Stimulated activated CD8-positive, alpha-beta memory T cell treated with anti-CD3 and anti-CD28 coated beads, Interleukin-15, amount 100 ng/mL, for 48 hours (primary cell): Measurements from ENCODE around the gene FAM120B.

Experiments used
- DNase-seq, 2 donors: peaks; one replicate each; pipeline ENCODE4 v3.0.0-alpha.2; 2020; ENCODE audit warnings: low read depth in 2 of 2

The FAM120B gene

GRCh38 chr6:170443151-170443662 lies 136.6 kb downstream of the FAM120B start:
- no peak for DNase-seq

GRCh38 chr6:170444056-170444591 lies 137.6 kb downstream of the FAM120B start:
- no peak for DNase-seq

- DNase-seq, result no peak
Observed at GRCh38 chr6:170444811-170445211, 138.3 kb downstream of the FAM120B start.

DNA sequence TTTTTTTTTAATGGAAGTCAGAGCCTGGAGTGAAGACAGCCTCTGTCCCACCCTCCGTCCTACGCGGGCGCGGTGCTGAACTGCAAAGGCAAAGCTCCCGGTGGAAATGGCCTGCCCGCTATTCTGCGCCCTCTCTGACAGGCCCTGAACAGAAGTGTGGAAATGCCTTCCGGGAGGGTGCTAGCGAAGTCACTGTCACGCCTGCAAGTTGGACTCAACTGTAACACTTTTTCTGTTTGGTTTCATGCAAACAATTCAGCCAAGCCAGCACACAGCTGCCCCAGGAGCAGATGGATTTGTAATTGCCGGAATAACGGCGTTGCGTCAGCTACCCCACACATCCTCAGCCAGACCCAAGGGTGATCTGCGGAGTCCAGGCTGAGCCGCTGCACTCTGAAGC lies 138.9 kb downstream of the FAM120B start:
- DNase-seq, result no peak

DNA sequence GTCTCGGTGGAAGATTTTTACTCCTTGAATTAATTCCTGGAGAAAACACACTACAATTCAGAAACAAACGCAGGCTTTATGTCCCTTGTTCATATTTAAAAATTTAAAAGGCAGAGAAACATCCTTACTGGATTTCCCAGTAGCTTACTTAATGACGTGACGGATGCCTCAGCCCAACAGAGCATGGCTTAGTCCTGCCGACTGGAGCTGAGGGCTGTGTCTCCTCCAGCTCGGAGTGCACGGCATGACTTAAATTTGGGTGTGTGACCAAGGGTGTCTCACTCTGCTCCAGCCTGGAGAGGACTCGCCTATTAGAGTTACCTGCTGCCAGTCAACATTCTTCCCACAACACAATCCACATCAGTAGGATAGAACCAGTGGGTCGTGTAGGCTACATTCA lies 139.4 kb downstream of the FAM120B start:
- no peak for DNase-seq

DNA sequence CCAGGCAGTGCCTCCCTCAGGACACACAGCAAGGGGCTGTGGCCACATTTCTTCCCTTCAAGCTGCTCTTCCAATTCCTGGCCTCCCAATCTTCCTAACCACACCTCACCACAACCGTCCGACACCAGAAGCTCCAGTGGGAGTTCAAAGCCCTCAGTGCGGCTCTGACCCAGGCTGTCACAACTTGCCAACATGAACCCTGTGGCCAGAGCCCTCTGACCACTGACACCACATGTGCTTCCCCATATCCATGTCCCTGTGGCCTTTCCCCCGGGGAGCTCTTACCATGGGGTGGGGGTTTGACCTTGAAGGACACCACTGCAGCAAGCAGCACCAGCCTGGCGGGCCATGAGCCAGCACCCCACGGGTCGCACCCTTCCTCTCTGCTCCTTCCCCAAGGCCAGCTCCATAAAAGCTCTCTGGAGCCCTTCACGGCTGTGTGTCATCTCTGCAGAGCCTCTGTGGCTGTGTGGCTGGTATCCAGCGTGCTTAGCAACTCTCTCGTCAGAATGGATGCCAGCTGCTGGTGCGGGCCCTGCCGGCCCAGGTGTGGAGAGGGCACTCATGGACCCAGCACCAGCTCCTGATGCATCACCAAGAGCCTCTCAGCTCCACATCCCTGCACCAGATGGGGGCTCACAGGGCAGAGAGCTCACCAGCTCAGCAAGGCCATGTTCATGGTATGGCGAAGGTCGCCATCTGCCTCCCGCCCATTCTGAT lies 140.4 kb downstream of the FAM120B start:
- DNase-seq, result no peak

GRCh38 chr6:170447561-170447930 lies 141.0 kb downstream of the FAM120B start:
- no peak for DNase-seq

GRCh38 chr6:170448317-170448716 lies 141.8 kb downstream of the FAM120B start:
- DNase-seq, result no peak

DNA sequence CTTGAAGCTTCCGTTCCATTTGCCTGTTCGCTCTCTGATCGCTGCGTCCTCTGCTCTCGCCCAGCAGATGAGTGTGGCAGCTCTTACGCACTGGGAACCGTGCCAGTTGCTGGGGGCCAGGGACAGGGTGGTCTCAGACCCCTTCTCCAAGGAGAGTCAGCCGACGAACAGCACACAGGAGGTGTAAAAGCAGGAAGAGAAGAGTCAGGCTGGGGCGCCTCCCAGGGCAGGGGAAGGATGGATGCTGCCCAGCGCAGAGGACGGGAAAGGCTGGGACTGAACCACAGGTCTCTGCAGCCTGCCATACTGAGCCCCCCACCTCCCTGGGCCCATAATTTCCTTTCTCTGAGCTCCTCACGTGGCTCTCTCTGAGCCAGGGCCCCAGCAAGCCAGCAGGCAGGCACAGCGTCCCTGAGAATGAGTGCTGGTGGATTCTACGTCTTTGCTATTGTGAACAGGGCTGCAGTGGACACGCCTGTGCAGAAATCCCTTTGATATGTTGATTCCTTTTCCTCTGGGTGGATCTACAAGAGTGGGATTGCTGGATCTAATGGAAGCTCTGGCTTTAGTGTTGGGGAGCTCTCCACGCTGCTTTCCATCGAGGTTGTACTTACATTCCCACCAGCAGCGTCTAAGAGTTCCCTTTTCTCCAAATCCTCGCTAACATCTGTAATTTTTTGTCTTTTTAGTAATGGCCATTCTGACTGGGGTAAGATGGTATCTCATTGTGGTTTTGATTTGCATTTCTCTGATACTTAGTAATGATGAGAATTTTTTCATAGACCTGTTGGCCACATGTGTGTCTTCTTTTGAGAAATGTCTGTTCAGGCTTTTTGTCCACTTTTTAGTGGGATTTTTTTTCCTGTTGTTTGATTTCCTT lies 142.4 kb downstream of the FAM120B start:
- no peak for DNase-seq

DNA sequence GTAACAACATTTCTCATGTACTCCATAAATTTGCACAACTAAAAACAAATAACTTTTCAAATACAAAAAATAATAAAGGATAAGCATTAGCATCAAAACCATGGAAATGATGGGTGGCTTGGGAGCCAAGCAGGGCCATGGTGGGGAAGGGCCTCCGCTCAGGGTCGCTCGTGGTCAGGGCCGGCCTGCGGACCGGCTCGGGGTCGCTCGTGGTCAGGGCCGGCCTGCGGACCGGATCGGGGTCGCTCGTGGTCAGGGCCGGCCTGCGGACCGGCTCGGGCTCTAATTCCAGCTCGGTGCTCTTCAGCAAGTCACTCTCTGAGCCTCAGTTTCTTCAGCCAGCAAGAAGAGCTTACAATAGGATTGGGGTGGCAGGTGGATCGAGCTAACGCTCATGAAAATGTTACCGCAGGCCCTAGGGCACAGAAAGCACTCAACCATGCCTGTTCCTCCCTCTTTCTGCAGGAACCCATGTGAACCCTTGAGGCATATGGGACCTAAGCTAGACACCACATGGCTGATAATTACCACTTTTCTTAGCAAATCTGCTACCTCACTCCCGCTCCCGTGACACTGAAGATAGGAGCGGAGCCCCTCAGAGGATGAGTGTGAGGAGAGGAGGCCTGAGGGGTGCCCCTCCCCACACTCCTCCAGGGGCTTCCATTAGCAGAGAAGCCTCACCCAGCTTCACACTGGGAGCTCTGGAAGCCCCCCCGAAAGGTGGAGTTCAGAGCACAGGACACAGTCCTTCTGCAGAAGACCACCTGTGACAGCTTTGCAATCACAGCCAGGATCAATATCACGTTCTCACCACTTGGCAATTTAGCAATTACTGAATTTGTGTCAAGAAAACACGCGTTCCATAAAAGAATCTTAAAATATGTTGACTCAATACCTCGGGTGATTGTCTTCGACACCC lies 143.5 kb downstream of the FAM120B start:
- no peak for DNase-seq

GRCh38 chr6:170450916-170451761 lies 144.6 kb downstream of the FAM120B start:
- DNase-seq, result no peak

- no peak for DNase-seq
Observed at GRCh38 chr6:170451762-170452651, 145.4 kb downstream of the FAM120B start.

DNA sequence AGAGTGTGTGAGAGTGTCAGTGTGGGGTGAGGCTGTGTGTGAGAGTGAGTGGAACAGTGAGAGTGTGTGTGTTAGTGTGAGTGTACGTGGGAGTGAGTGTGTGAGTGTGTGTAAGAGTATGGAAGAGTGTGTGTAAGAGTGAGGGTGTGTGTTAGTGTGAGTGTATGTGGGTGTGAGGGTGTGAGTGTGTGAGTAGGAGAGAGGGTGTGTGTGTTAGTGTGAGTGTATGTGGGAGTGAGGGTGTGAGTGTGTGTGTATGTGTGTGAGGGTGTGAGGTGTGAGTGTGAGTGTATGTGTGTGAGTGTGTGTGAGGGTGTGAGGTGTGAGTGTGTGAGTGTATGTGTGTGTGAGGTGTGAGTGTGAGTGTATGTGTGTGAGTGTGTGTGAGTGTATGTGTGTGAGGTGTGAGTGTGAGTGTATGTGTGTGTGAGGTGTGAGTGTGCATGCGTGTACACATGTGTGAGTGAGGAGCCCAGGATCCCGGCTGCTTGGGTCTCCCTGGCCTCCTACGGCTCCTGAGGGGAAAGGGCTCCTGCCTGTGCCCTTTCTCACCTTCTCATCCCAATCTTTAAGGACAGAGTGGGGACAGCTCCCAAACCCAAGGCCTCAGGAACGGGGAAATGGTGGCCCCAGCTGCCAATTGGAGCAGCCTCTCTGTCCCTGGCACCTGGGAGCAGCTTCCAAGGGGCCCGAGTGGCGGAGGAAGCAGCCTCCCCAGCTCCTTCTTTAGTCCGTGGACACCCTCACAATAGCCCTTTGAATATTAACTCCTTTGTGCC lies 146.4 kb downstream of the FAM120B start:
- no peak for DNase-seq

DNA sequence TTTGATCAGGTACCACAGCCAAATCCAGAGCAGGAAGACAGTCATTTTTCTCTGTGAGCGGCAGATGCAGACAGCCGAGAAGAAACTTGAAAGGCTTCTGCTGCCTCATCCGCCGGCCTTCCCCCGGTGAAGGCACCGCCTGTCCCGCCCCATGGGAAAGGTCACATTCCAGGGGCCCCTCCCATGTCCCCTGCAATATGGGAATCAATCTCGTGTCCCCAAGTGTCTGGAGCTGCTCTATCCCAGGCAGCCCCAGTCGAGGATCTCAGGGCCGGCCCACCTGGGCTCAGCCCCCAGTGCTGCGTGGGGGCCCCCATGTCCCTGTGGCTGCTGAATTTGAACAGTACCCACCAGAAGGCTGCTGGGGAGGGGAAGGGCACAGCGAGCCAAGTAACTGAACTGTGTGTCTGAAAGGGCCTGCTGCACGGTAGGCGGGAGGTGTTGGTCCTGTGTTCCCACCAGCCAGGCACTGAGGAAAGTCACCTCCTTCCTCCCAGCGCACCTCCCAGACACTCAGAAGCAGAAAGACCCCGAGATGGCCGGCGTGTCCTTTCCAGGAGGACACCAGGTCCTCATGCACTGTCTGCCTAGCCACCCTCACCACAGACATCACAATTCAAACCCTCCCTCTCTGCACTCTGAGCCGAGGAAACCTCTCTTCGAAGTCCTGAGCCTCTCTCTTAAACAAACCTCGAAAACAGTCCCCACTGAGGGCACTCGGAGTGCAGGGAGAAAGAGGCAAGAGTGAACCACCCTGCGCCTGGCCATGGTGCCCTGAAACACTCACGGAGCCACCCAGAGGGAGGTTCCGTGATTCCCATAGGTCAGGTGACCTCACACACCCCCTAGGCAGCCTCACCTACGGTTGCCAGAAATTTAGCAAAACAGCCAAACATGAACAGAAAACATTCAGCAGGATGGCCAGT lies 147.3 kb downstream of the FAM120B start:
- DNase-seq, result no peak

- no peak for DNase-seq
Observed at GRCh38 chr6:170454512-170455285, 148.1 kb downstream of the FAM120B start.

DNA sequence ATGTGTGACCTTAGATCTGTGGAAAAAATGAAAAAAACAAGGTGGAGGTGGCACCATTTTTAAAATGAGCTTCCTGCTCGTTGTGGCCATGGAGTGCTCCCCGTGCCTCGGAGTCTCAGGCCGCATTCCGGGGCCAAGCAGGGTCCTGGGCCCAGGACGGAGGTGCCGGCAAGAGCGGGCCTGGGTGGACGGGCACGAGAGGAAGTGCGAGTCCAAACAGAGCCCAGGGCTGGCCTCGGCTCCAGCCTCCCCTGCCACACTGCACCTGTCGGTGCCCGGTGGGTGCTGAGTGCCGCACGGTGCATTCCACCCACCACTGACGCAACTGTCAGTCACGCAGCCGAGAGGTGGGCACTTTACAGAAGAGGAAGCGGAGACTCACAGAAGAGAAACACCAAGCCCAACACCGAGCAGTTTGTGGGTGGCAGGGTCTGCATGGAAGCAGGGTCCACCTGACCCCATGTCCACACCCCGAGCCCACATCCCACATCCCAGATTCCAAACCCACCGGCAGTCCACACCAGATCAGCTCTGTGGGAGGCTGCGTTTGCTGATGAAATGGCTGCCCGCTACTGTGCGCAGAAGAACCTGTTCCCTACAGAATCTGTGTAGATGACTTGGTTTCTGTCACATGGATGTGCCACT lies 148.9 kb downstream of the FAM120B start:
- no peak for DNase-seq
